ENCODE measurements around the gene PAX5. TPM values are rescaled to one million over a fixed set of nuclear protein-coding genes. Genes with fewer than 3 reads are reported as not detected.

The PAX5 gene
- total and polyA plus RNA-seq, 2 of the 13 experiments (the other 11 are each of a cell fraction or from before 2014, with no cell fraction given) = not detected

- no peak for TF ChIP-seq PLSCR1 (CRISPR knock-in tag; IDR thresholded peaks at IDR 0.05; ENCODE audit: borderline replicate concordance)
- no peak for TF ChIP-seq RXRB (CRISPR knock-in tag; IDR thresholded peaks at IDR 0.05; ENCODE audit: borderline replicate concordance)
- TF ChIP-seq ZNF816 (CRISPR knock-in tag; IDR thresholded peaks at IDR 0.05; ENCODE audit: borderline replicate concordance) = no peak
Observed at GRCh38 chr9:36929350-36929675, 104.8 kb downstream of the PAX5 start (continued).

GRCh38 chr9:36928670-36929349 lies 105.3 kb downstream of the PAX5 start:
- BruUV-seq (replicated peaks) = no TSS peak
- Histone ChIP-seq H3K9me3 (ENCODE audit: low read length) (no peaks in the 10 kb centered on the region), H3K4me1 (ENCODE audit: insufficient read depth, low read length) (peaks cover 2% of the 10 kb centered on the region; the same call in 1 of the 2 replicates), H3K36me3 (replicated peaks in 1 of 2; ENCODE audit: control insufficient read depth in 1 of 2, insufficient read depth in 2 of 2, low read length in 2 of 2) (no peaks in the 10 kb centered on the region), H3K79me2 (ENCODE audit: insufficient read depth, low read length) (no peaks in the 10 kb centered on the region), H3K27ac (ENCODE audit: extremely low read length, insufficient read depth, low read length) (no peak overlapping the region), H3K4me3 (replicated peaks in 1 of 3; ENCODE audit: insufficient read depth in 1 of 3, low read depth in 2 of 3, low read length in 3 of 3) (no peak overlapping the region), H3K27me3 (ENCODE audit: control insufficient read depth in 1 of 2, insufficient read depth in 2 of 2, low read length in 2 of 2) (0 out of 5 replicates have a peak, but pooled peaks cover 0 to 3% of the 10 kb centered on the region in 2 experiments), H3K9ac (ENCODE audit: insufficient read depth, low read depth, low read length) (no peak overlapping the region), H3K4me2 (ENCODE audit: low read depth, low read length) (no peak overlapping the region), H4K20me1 (ENCODE audit: insufficient read depth, low read length) (no peaks in the 10 kb centered on the region), H2AFZ (ENCODE audit: low read length) (no peak overlapping the region)
- ChIA-PET CTCF (ENCODE audit: low intra/inter-chr PET ratio, low total read pairs) (no interaction called here), POLR2A (no interaction called here)
- ATAC-seq (no peak), DNase-seq (ENCODE audit: low spot score) (no peak), FAIRE-seq (no peak)
- intact Hi-C loops (cut with micrococcal nuclease; ENCODE audit: unreplicated experiment) = no loop called here
- 7% methylated on average over 3 of the region's 3 CpGs for WGBS (ENCODE audit: low lambda C conversion rate)
- in situ Hi-C loops (cut with HindIII; ENCODE audit: extremely low pct_ligation_motif_present, low pct_unique_long_range_greater_than_20kb) = no loop called here
- TF ChIP-seq ZMYM3 (CRISPR knock-in tag; IDR thresholded peaks at IDR 0.05) (no peak), ZBED4 (CRISPR knock-in tag; IDR thresholded peaks at IDR 0.05; ENCODE audit: borderline replicate concordance) (no peak), CEBPB (IDR thresholded peaks at IDR 0.05; ENCODE audit: borderline replicate concordance, low read depth, low read length) (no peak), SMC3 (IDR thresholded peaks at IDR 0.05; ENCODE audit: low read length) (no peak), AFF4 (CRISPR knock-in tag; IDR thresholded peaks at IDR 0.05) (no peak), ZNF576 (CRISPR knock-in tag; IDR thresholded peaks at IDR 0.05) (no peak), CERS6 (CRISPR knock-in tag; IDR thresholded peaks at IDR 0.05) (no peak), ZNF850 (CRISPR knock-in tag; conservative IDR thresholded peaks at IDR 0.05) (no peak), ZNF777 (CRISPR knock-in tag; IDR thresholded peaks at IDR 0.05) (no peak), MIER2 (CRISPR knock-in tag; IDR thresholded peaks at IDR 0.05) (no peak)

Measured in HepG2 (cell line).